ENCODE data around the gene SLC4A1AP.

- no peak for TF ChIP-seq CTCF (IDR thresholded peaks at IDR 0.05)
- no peak for TF ChIP-seq POLR2AphosphoS5 (IDR thresholded peaks at IDR 0.05)
- TF ChIP-seq POLR2A (IDR thresholded peaks at IDR 0.05; ENCODE audit: low read depth), result no peak
- no peak for TF ChIP-seq EP300 (IDR thresholded peaks at IDR 0.05)
These were observed 18.2 kb downstream of the SLC4A1AP start for GRCh38 chr2:27681841-27682240.

All from esophagus muscularis mucosa (tissue), 4 donors.